SKM-1 treated with dmso at 0.1 percent for 144 hours (cell line): Measurements from ENCODE around the gene OCIAD2.
"Not testable (repeated sequence)": the region's sequence is repeated elsewhere in the genome, so short reads cannot be mapped to it uniquely, and the experiment has no call there.

Experiments
- DNase-seq: peaks from one replicate; lab custom pipeline; 2025; ENCODE audit not compliant: unreplicated experiment; lab: John Stamatoyannopoulos, UW

Gene OCIAD2

GRCh38 chr4:48854982-48855381, 51.6 kb downstream of the OCIAD2 start:
- no peak for DNase-seq

DNA sequence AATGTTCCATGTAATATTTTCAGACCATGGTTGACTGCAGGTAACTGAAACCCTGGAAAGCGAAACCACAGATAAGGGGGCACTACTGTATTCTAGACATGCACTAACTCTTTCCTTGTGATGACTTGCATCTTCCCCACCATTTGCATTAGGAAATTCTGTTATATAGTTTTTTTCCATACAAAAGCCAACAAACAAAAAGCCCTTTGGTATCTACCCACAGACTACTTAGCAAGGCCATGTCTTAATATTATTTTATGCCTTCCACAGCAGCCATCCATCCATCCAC, 52.2 kb downstream of the OCIAD2 start:
- no peak for DNase-seq

DNA sequence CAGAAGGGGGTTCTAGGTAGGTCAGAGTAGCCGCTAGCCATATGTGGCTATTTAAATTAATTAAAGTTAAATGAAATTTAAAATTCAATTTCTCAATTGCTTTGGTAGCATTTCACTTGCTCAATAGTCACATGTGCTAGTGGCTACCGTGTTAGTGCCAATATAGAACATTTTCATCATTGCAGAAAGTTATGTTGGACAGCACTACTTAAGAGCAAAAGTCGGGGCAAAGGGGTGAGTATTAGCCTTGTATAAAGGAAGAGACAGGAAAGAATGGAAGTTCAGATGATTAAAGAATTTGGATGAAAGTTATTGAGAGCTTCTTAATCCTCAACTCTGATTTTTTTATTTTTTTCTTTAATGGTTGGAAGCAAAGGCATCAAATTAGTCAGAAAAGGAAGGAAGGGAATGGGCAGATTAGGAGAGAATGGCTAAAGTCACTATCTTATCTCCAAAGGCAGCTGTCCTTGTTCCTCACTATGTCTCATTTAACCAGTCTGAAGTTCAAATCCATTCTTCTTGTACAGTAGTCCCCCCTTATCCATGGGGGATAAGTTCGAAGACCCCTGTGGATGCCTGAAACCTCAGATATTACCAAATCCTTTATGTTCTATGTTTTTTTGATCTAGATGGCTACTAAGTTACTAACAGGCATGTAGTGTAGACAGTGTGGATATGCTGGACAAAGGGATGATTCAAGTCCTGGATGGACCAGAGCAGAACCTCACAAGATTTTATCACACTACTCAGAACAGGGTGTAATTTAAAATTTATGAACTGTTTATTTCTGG, 52.8 kb downstream of the OCIAD2 start:
- DNase-seq: no peak

DNA sequence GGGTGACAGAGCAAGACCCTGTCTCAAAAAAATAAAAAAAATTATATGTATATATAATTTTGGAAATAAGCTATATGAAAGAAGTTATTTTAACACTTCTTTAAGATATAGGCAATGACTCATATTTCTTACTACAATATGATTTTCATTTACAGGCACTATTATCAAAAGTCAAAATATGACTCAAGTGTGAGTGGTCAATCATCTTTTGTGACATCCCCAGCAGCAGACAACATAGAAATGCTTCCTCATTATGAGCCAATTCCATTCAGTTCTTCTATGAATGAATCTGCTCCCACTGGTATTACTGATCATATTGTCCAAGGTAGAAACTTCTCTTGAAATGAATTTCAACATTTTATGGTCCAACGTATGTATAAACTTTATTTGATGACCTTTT, 54.9 kb downstream of the OCIAD2 start:
- no peak for DNase-seq

DNA sequence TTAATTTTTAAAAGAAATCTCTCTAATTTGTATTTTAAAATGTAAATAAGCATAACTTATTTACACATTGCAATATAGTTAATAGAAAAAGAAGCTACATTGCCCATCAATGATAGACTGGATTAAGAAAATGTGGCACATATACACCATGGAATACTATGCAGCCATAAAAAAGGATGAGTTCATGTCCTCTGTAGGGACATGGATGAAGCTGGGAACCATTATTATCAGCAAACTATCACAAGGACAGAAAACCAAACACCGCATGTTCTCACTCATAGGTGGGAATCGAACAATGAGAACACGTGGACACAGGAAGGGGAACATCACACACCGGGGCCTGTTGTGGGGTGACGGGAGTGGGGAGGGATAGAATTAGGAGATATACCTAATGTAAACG, 57.8 kb downstream of the OCIAD2 start:
- DNase-seq: not testable (repeated sequence)

DNA sequence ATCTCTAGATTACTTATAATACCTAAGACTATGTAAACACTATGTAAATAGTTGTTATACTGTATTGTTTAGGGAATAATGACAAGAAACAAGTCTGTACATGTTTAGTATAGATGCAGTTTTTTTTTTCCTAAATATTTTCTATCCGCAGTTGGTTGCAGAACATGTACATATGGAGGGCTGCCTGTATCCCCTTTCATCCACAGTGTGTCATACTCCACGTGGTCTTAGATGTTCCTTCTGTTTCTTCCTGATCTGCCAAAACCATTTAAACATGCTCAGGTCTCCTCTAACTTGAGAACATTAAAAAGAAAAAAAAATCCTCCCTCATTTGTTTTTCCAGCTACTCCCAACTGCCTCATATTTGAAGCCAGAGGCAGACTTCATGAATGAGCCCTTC, 61.7 kb downstream of the OCIAD2 start:
- DNase-seq: no peak

DNA sequence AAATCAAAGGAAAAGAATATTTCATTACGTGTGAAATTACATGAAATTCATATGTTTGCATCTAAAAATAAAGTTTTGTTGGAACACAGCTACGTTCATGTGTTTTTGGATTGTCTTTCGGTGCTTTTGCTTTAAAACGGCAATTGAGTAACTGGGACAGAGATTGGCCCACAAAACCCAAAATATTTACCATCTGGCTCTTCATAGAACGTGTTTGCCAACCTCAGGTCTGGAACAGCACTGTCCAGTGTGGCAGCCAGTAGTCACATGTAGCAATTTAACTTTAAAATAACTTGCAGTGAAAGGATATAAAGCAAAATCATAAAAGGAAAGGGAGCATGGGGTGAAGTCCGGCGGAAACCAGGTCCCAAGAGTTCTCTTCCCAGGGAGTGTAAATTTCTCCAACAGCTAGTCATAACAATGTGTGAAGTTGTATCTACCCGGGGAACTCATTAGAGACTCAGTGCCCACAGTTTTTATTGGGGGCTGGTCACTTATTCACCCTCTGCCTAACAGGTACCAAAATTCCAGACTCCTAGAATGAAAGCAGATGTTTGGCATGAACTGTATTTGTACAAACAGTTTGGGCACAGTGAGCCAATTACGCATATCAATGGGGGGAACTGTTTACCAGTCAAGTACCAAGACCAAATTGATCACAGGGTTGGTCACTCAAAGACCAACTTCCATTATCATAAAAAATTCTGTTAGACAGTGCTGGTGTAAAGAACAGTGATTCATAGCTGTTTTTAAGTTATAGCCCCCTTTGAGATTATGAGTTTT, 65.3 kb downstream of the OCIAD2 start:
- no peak for DNase-seq

GRCh38 chr4:48836658-48837057, 69.9 kb downstream of the OCIAD2 start:
- no peak for DNase-seq
